GM19099 (cell line): ENCODE measurements around the gene HMCN2.

ENCODE experiments used
- POLR2A ChIP-seq: IDR thresholded peaks from 3 replicates; pipeline ENCODE4 v1.6.1; 2011; ENCODE audit warnings: low read depth; ENCODE audit not compliant: insufficient read length; ENCODE audit errors: extremely low read depth

HMCN2 gene

GRCh38 chr9:130470269-130470668, 204.7 kb downstream of the HMCN2 start:
- TF ChIP-seq POLR2A = no peak

- no peak for TF ChIP-seq POLR2A
Measured at GRCh38 chr9:130470950-130471349, 205.4 kb downstream of the HMCN2 start.

GRCh38 chr9:130471411-130472183, 206.0 kb downstream of the HMCN2 start:
- no peak for TF ChIP-seq POLR2A

GRCh38 chr9:130472184-130472705, 206.7 kb downstream of the HMCN2 start:
- TF ChIP-seq POLR2A = no peak

GRCh38 chr9:130473009-130473408, 207.4 kb downstream of the HMCN2 start:
- no peak for TF ChIP-seq POLR2A

GRCh38 chr9:130473566-130473965, 208.0 kb downstream of the HMCN2 start:
- no peak for TF ChIP-seq POLR2A

- TF ChIP-seq POLR2A = no peak
Measured at GRCh38 chr9:130474106-130474505, 208.5 kb downstream of the HMCN2 start.

GRCh38 chr9:130476151-130476730, 210.7 kb downstream of the HMCN2 start:
- TF ChIP-seq POLR2A = no peak

GRCh38 chr9:130477564-130477963, 212.0 kb downstream of the HMCN2 start:
- TF ChIP-seq POLR2A = no peak

GRCh38 chr9:130478152-130478551, 212.6 kb downstream of the HMCN2 start:
- no peak for TF ChIP-seq POLR2A

GRCh38 chr9:130478736-130479575, 213.4 kb downstream of the HMCN2 start:
- TF ChIP-seq POLR2A = no peak

GRCh38 chr9:130479587-130479986, 214.0 kb downstream of the HMCN2 start:
- no peak for TF ChIP-seq POLR2A

- no peak for TF ChIP-seq POLR2A
Measured at GRCh38 chr9:130480673-130481072, 215.1 kb downstream of the HMCN2 start.

GRCh38 chr9:130482463-130482862, 216.9 kb downstream of the HMCN2 start:
- no peak for TF ChIP-seq POLR2A

- no peak for TF ChIP-seq POLR2A
Measured at GRCh38 chr9:130483371-130483971, 217.9 kb downstream of the HMCN2 start.
